ENCODE results near the gene FSIP1. TPM values are rescaled to one million over a fixed set of nuclear protein-coding genes. Genes with fewer than 3 reads are reported as not detected.

Gene FSIP1
- total and polyA plus RNA-seq, 9 of the 15 experiments (the other 6 are each of a cell fraction or from before 2014, with no cell fraction given), result 0.07 to 0.51 (median 0.29) TPM

GRCh38 chr15:39564972-39565665, 217.5 kb downstream of the FSIP1 start:
- POLR2A ChIA-PET, result no interaction called here
- intact Hi-C loops (cut with micrococcal nuclease), result loop anchor here (10.0 kb wide), 1 partner anchor 110 kb away; no protein-coding TSS in a partner anchor
- no TSS peak for BruUV-seq (replicated peaks)
- Histone ChIP-seq H2AFZ (ENCODE audit: low read depth, low read length) (no peak overlapping the region), H3K27me3 (ENCODE audit: control insufficient read depth in 2 of 2, insufficient read depth in 2 of 2, low read length in 2 of 2) (peaks cover 14 to 29% of the 10 kb centered on the region in 2 experiments), H3K9me3 (replicated peaks; ENCODE audit: control insufficient read depth, insufficient read depth, low read depth, low read length) (no peaks in the 10 kb centered on the region), H4K20me1 (replicated peaks; ENCODE audit: control insufficient read depth, insufficient read depth, low read length) (no peaks in the 10 kb centered on the region), H3K4me2 (ENCODE audit: insufficient read depth, low read length) (no peak overlapping the region), H3K27ac (ENCODE audit: extremely low read depth, low read depth, low read length) (no peak overlapping the region), H3K36me3 (ENCODE audit: control insufficient read depth, insufficient read depth, low read length) (no peaks in the 10 kb centered on the region), H3K4me1 (replicated peaks in 1 of 2; ENCODE audit: control insufficient read depth in 2 of 2, insufficient read depth in 2 of 2, low read length in 2 of 2) (no peaks in the 10 kb centered on the region; a peak in 1 of 5 replicates), H3K4me3 (no peak overlapping the region), H3K79me2 (ENCODE audit: control insufficient read depth, insufficient read depth, low read length) (no peaks in the 10 kb centered on the region), H3K9ac (ENCODE audit: insufficient read depth in 1 of 2, low read depth in 2 of 2, low read length in 2 of 2) (no peak overlapping the region), H3K9me1 (ENCODE audit: control insufficient read depth, insufficient read depth, low read length) (no peaks in the 10 kb centered on the region)
- WGBS (ENCODE audit: insufficient coverage, low coverage, missing lambda C conversion rate), result 2% methylated on average over 4 of the region's 4 CpGs
- CTCF ChIA-PET (ENCODE audit: low intra/inter-chr PET ratio), result no interaction called here
- in situ Hi-C loops (cut with MboI), result no loop called here
- no peak for DNase-seq (ENCODE audit: extremely low read depth in 1 of 4, low spot score in 3 of 4)
- no peak for FAIRE-seq
- TF ChIP-seq ZBTB1 (CRISPR knock-in tag; IDR thresholded peaks at IDR 0.05; ENCODE audit: borderline replicate concordance, low read depth) (no peak), HBP1 (CRISPR knock-in tag; IDR thresholded peaks at IDR 0.05) (no peak), ZNF398 (CRISPR knock-in tag; IDR thresholded peaks at IDR 0.05) (no peak), KLF10 (CRISPR knock-in tag; IDR thresholded peaks at IDR 0.05) (no peak), HDAC1 (IDR thresholded peaks at IDR 0.05) (no peak), EP400 (IDR thresholded peaks at IDR 0.05) (no peak), JUN (IDR thresholded peaks at IDR 0.05; ENCODE audit: borderline replicate concordance, low read depth, low read length) (no peak), JUN (CRISPR knock-in tag; IDR thresholded peaks at IDR 0.05; ENCODE audit: borderline replicate concordance) (no peak), OTX1 (CRISPR knock-in tag; IDR thresholded peaks at IDR 0.05) (no peak)
- ATAC-seq, result no peak

All from K562 (cell line).